Measurements from ENCODE around the gene IQSEC2.

IQSEC2 gene

DNA sequence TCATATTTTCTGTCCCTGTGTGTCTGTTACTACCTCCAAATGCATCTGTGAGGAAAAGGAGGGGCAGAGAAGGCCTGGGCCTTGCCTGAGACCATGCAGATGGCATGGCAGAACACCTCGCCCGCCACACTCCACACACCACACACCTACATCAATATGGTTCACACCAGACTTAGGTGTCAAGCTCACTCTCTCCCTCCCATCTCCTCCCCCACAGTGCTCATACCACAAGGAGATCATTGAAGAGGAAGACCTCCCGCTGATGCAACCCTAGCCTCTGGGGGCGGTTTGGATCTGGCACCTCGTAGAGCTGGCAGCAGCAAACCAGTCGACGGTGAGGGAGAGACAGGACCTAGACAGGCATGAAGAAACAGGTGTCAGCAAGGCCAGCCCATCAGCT, 39.8 kb downstream of the IQSEC2 start:
- Histone ChIP-seq H3K27me3 (ENCODE audit: insufficient read depth, low read depth, severe bottlenecking) (peaks cover 9% of the 10 kb centered on the region), H3K27ac (no peak overlapping the region), H3K36me3 (no peaks in the 10 kb centered on the region), H3K4me3 (ENCODE audit: low read depth, low read length) (no peak overlapping the region), H3K9me3 (ENCODE audit: severe bottlenecking) (no peaks in the 10 kb centered on the region)
- no peak for DNase-seq
- TF ChIP-seq, protein P1, sequence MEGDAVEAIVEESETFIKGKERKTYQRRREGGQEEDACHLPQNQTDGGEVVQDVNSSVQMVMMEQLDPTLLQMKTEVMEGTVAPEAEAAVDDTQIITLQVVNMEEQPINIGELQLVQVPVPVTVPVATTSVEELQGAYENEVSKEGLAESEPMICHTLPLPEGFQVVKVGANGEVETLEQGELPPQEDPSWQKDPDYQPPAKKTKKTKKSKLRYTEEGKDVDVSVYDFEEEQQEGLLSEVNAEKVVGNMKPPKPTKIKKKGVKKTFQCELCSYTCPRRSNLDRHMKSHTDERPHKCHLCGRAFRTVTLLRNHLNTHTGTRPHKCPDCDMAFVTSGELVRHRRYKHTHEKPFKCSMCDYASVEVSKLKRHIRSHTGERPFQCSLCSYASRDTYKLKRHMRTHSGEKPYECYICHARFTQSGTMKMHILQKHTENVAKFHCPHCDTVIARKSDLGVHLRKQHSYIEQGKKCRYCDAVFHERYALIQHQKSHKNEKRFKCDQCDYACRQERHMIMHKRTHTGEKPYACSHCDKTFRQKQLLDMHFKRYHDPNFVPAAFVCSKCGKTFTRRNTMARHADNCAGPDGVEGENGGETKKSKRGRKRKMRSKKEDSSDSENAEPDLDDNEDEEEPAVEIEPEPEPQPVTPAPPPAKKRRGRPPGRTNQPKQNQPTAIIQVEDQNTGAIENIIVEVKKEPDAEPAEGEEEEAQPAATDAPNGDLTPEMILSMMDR (IDR thresholded peaks at IDR 0.05; ENCODE audit: low read depth, low read length), result no peak

DNA sequence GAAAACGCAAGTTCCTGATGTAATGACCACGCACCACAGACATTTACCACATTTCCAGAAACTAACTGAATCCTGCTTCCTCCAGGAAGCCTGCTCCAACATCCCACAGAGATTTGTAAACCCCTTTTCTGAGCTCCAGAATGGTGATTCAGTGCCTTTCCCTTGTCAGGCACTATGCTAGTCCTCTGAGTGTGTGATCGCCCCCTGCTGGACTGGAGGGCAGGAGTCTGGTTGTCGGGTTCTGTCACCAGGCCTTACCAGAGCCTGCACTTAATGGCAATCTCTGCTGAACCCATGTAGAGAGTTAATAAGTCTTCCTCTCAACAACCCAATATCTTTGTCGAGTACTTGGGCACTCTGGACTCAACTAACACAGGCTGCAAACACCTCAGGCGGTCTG, 41.9 kb downstream of the IQSEC2 start:
- Histone ChIP-seq H3K4me3 (ENCODE audit: low read depth, low read length) (no peak overlapping the region), H3K36me3 (no peaks in the 10 kb centered on the region)
- peak; percentile 61 for DNase-seq

DNA sequence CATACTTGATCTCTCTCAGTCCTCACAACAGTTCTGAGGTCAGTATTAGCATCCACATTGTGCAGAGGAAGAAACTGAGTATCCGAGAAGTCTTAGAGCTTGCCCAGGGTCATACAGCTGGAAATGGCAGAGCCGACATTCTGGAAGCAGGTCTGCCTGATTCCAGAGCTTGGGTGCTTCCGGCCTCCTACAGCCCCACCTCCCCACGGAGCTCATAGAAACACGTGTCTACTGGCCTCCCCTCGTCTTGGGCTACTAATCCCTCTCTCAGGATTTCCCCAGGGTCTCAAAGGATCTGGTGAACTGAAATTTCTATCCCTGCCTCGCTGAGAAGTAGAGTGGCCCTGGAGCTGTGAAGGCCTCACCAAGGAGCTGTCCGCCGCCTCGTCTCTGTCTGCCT, 44.3 kb downstream of the IQSEC2 start:
- peaks cover 10% of the 10 kb centered on the region for H3K27me3 ChIP-seq (ENCODE audit: insufficient read depth, low read depth, severe bottlenecking)
- H3K27ac ChIP-seq, result peak overlapping the region; percentile 47
- TF ChIP-seq, protein P1 (IDR thresholded peaks at IDR 0.05; ENCODE audit: low read depth, low read length), result no peak
- DNase-seq, result peak; percentile 62
- no peaks in the 10 kb centered on the region for H3K36me3 ChIP-seq
- H3K4me3 ChIP-seq (ENCODE audit: low read depth, low read length), result peak overlapping the region; percentile 18
- H3K9me3 ChIP-seq (ENCODE audit: severe bottlenecking), result no peaks in the 10 kb centered on the region

More for the DNA sequence above, 41.9 kb downstream of the IQSEC2 start:
- Histone ChIP-seq H3K27me3 (ENCODE audit: insufficient read depth, low read depth, severe bottlenecking) (peaks cover 4% of the 10 kb centered on the region), H3K9me3 (ENCODE audit: severe bottlenecking) (no peaks in the 10 kb centered on the region), H3K27ac (no peak overlapping the region)
- TF ChIP-seq, protein P1 (IDR thresholded peaks at IDR 0.05; ENCODE audit: low read depth, low read length), result peak; percentile 53

DNA sequence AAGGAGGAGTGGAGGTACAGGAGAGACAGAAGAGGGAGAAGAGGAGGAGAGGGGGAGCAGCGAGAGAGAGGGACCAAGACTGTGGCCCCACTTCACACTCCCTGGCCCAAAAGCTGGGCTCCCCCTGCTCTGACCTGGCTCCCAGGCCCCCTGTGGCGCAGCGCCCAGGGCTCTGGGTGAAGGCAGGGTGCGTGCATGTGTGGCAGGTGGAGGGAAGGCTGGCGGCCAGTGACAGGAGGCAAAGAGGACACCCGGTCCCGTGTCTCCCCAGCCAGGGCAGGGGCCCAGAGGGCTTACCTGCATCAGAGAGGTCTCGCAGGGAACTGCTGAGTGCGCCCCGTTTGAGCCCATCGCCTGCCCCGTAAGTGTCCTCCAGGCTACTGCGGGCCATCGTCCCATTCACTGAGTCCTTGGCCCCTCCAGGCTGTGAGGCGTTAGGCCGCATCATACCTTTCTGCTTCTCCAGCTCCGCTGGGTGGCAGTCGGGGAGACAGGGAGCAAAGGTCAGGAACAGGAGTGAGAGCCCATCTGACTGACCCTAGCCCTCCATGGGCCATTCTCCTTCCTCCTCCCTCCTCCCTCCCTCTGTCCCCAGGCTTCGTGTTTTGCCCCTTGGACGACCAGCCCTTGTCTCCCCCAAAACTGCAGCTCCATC, 45.2 kb downstream of the IQSEC2 start:
- Histone ChIP-seq H3K9me3 (ENCODE audit: severe bottlenecking) (no peaks in the 10 kb centered on the region), H3K27me3 (ENCODE audit: insufficient read depth, low read depth, severe bottlenecking) (peaks cover 17% of the 10 kb centered on the region)

DNA sequence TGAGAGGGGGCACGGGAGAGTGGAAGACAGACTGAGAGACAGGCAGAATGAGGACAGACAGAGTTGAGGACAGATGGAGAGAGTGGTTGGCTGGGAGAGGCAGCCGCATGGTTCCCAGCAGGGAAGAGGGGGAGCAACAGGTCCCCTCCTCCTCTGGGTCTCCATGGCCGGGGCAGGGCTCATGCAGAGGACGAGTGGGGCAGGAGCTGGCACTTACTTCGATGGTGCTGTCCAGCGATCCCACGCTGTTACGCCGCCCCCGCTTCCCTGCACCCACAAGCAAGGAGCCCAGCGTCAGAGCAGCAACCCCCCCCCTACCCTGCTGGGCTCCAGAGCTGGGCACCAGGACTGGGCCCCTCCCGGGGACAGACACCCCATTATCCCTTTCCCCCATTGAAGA, 45.8 kb downstream of the IQSEC2 start:
- Histone ChIP-seq H3K4me3 (ENCODE audit: low read depth, low read length) (no peak overlapping the region), H3K27ac (no peak overlapping the region), H3K9me3 (ENCODE audit: severe bottlenecking) (no peaks in the 10 kb centered on the region), H3K36me3 (no peaks in the 10 kb centered on the region), H3K27me3 (ENCODE audit: insufficient read depth, low read depth, severe bottlenecking) (peaks cover 17% of the 10 kb centered on the region)
- TF ChIP-seq, protein P1 (IDR thresholded peaks at IDR 0.05; ENCODE audit: low read depth, low read length), result no peak
- no peak for DNase-seq

More for the DNA sequence above, 45.2 kb downstream of the IQSEC2 start:
- H3K36me3 ChIP-seq, result no peaks in the 10 kb centered on the region
- TF ChIP-seq, protein P1 (IDR thresholded peaks at IDR 0.05; ENCODE audit: low read depth, low read length), result no peak
- no peak overlapping the region for H3K4me3 ChIP-seq (ENCODE audit: low read depth, low read length)
- no peak for DNase-seq
- H3K27ac ChIP-seq, result no peak overlapping the region

DNA sequence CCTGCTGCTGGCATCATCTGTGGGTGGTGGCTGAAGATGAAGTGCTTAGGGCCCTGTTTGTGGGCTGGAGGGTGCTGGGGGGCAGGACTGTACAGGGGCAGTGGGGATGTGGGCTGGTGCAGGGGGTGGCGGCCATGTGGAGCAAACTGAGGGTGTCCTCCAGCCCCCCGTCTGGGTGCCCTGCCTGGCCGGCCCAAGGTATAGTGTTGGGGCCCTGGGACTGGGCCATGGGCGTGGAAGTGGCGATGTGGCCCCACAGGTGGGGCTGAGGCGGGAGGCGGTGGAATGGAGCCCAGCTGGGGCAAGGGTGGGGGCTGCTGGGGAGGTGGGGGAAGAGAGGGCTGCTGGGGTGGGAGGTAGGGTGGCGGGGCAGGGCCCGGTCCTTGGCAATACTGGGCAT, 46.9 kb downstream of the IQSEC2 start:
- Histone ChIP-seq H3K27me3 (ENCODE audit: insufficient read depth, low read depth, severe bottlenecking) (peaks cover 22% of the 10 kb centered on the region), H3K27ac (no peak overlapping the region), H3K4me3 (ENCODE audit: low read depth, low read length) (no peak overlapping the region), H3K36me3 (no peaks in the 10 kb centered on the region), H3K9me3 (ENCODE audit: severe bottlenecking) (no peaks in the 10 kb centered on the region)
- DNase-seq, result no peak
- TF ChIP-seq, protein P1 (IDR thresholded peaks at IDR 0.05; ENCODE audit: low read depth, low read length), result no peak

Measured in WERI-Rb-1 (cell line).